Measurements from ENCODE around the gene CDC42BPA. TPM values are rescaled to one million over a fixed set of nuclear protein-coding genes. Genes with fewer than 3 reads are reported as not detected.

The CDC42BPA gene
- total and polyA plus RNA-seq, 9 of the 15 experiments (the other 6 are each of a cell fraction or from before 2014, with no cell fraction given): 8.0 to 77.5 (median 52.1) TPM

DNA sequence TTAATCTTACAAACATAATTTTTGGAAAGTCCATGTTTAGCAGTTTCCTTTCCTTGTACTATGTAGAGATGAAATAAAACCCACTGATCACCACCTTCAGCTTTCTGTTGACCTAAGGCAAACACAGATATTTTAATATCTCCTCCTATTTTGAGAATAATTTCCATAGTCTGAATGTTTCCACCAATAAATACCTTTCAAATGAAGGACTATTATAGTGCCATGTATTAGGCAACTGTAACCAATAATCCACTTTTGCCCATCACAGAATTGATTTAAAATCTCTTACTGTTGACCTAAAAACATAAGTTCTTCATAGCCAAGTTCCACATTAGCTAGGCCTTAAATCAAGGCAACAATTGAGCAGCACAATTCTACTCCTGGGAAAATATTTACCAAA is 1.8 kb downstream of the CDC42BPA start:
- BruUV-seq (replicated peaks): no TSS peak
- Histone ChIP-seq H3K36me3 (ENCODE audit: control insufficient read depth, insufficient read depth, low read length) (no peaks in the 10 kb centered on the region), H3K9me1 (ENCODE audit: control insufficient read depth, insufficient read depth, low read length) (no peaks in the 10 kb centered on the region), H4K20me1 (replicated peaks; ENCODE audit: control insufficient read depth, insufficient read depth, low read length) (no peaks in the 10 kb centered on the region; the same call in 1 of the 2 replicates), H3K79me2 (ENCODE audit: control insufficient read depth, insufficient read depth, low read length) (peaks cover 71% of the 10 kb centered on the region), H3K9me3 (replicated peaks; ENCODE audit: control insufficient read depth, insufficient read depth, low read depth, low read length) (no peaks in the 10 kb centered on the region), H2AFZ (ENCODE audit: low read depth, low read length) (no peak overlapping the region), H3K4me3 (peak overlapping the region; percentile 77), H3K27me3 (ENCODE audit: control insufficient read depth in 2 of 2, insufficient read depth in 2 of 2, low read length in 2 of 2) (no peaks in the 10 kb centered on the region), H3K9ac (ENCODE audit: insufficient read depth in 1 of 2, low read depth in 2 of 2, low read length in 2 of 2) (peak overlapping the region in 1 of 2 experiments; percentile 81; a peak in 3 of 4 replicates), H3K4me1 (replicated peaks in 1 of 2; ENCODE audit: control insufficient read depth in 2 of 2, insufficient read depth in 2 of 2, low read length in 2 of 2) (peaks cover 14 to 19% of the 10 kb centered on the region in 2 experiments; a peak in 4 of 5 replicates), H3K4me2 (ENCODE audit: insufficient read depth, low read length) (peak overlapping the region; percentile 88), H3K27ac (ENCODE audit: extremely low read depth, low read depth, low read length) (peak overlapping the region; percentile 88)
- POLR2A ChIA-PET: interaction anchor here (0.5 to 1.5 kb wide), 9 partner anchors 9 to 139 kb away, joined by 3 to 10 read pairs (median 4); no protein-coding TSS in a partner anchor
- in situ Hi-C loops (cut with MboI): no loop called here
- intact Hi-C loops (cut with micrococcal nuclease): loop anchor here (2.0 to 10.0 kb wide), 4 partner anchors 82 to 372 kb away; partner anchors contain the start of gene COQ8A
- DNase-seq (ENCODE audit: extremely low read depth in 1 of 4, low spot score in 3 of 4) (no peak), ATAC-seq (no peak), FAIRE-seq (no peak)
- CTCF ChIA-PET (ENCODE audit: low intra/inter-chr PET ratio): interaction anchor here (1.1 kb wide), 1 partner anchor 122 kb away, joined by 3 read pairs; no protein-coding TSS in a partner anchor
- TF ChIP-seq ZKSCAN1 (IDR thresholded peaks at IDR 0.05; ENCODE audit: low read depth, low read length) (no peak), POLR2A (conservative IDR thresholded peaks at IDR 0.05) (no peak), ARNT (IDR thresholded peaks at IDR 0.05) (no peak), SRSF9 (IDR thresholded peaks at IDR 0.05; ENCODE audit: borderline replicate concordance, low read depth, low read length) (no peak), ZNF253 (CRISPR knock-in tag; conservative IDR thresholded peaks at IDR 0.05) (no peak), ZNF561 (CRISPR knock-in tag; conservative IDR thresholded peaks at IDR 0.05) (no peak), DEAF1 (CRISPR knock-in tag; IDR thresholded peaks at IDR 0.05) (peak; percentile 3; the same call in 1 of the 2 replicates), GTF2E2 (tag; IDR thresholded peaks at IDR 0.05) (0 out of 2 replicates have a peak, but pooled peaks have one; percentile 9), SIN3A (IDR thresholded peaks at IDR 0.05; ENCODE audit: borderline replicate concordance in 2 of 2, control insufficient read depth in 1 of 2, low read depth in 2 of 2, low read length in 2 of 2) (peak in 1 of 2 experiments; percentile 32; a peak in 1 of 4 replicates), KAT7 (CRISPR knock-in tag; IDR thresholded peaks at IDR 0.05; ENCODE audit: borderline replicate concordance) (0 out of 2 replicates have a peak, but pooled peaks have one; percentile 43), OTX1 (CRISPR knock-in tag; IDR thresholded peaks at IDR 0.05) (no peak), KDM1A (IDR thresholded peaks at IDR 0.05) (peak in 1 of 2 experiments; percentile 1; a peak in 1 of 4 replicates), ZBTB1 (CRISPR knock-in tag; IDR thresholded peaks at IDR 0.05; ENCODE audit: borderline replicate concordance, low read depth) (no peak), ZFX (CRISPR knock-in tag; IDR thresholded peaks at IDR 0.05) (0 out of 2 replicates have a peak, but pooled peaks have one; percentile 49), GABPA (tag; conservative IDR thresholded peaks at IDR 0.05; ENCODE audit: low read depth) (no peak), ZNF12 (CRISPR knock-in tag; IDR thresholded peaks at IDR 0.05) (no peak)
- TF ChIP-seq, protein P1, sequence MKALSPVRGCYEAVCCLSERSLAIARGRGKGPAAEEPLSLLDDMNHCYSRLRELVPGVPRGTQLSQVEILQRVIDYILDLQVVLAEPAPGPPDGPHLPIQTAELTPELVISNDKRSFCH (CRISPR knock-in tag; IDR thresholded peaks at IDR 0.05): 0 out of 2 replicates have a peak, but pooled peaks have one; percentile 46
- TF ChIP-seq, protein P1 (tag; IDR thresholded peaks at IDR 0.05): no peak
- TF ChIP-seq, protein P2, sequence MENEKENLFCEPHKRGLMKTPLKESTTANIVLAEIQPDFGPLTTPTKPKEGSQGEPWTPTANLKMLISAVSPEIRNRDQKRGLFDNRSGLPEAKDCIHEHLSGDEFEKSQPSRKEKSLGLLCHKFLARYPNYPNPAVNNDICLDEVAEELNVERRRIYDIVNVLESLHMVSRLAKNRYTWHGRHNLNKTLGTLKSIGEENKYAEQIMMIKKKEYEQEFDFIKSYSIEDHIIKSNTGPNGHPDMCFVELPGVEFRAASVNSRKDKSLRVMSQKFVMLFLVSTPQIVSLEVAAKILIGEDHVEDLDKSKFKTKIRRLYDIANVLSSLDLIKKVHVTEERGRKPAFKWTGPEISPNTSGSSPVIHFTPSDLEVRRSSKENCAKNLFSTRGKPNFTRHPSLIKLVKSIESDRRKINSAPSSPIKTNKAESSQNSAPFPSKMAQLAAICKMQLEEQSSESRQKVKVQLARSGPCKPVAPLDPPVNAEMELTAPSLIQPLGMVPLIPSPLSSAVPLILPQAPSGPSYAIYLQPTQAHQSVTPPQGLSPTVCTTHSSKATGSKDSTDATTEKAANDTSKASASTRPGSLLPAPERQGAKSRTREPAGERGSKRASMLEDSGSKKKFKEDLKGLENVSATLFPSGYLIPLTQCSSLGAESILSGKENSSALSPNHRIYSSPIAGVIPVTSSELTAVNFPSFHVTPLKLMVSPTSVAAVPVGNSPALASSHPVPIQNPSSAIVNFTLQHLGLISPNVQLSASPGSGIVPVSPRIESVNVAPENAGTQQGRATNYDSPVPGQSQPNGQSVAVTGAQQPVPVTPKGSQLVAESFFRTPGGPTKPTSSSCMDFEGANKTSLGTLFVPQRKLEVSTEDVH (IDR thresholded peaks at IDR 0.05; ENCODE audit: low read depth, partially characterized antibody): no peak
